ENCODE measurements around the gene PFDN4.
"Not testable (repeated sequence)": the region's sequence is repeated elsewhere in the genome, so short reads cannot be mapped to it uniquely, and the experiment has no call there.

PFDN4 gene

DNA sequence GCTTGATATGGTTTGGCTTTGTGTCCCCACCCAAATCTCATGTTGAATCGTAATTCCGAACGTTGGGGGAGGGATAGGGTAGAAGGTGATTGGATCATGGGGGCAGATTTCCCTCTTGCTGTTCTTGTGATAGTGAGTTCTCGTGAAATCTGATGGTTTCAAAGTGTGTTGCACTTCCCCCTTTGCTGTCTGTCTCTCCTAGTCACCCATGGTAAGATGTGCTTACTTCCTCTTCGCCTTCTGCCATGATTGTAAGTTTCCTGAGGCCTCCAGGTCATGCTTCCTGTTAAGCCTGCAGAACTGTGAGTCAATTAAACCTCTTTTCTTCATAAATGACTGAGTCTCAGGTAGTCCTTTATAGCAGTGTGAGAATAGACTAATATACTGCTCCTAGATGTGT is 19.9 kb downstream of the PFDN4 start:
- DNase-seq, result no peak

DNA sequence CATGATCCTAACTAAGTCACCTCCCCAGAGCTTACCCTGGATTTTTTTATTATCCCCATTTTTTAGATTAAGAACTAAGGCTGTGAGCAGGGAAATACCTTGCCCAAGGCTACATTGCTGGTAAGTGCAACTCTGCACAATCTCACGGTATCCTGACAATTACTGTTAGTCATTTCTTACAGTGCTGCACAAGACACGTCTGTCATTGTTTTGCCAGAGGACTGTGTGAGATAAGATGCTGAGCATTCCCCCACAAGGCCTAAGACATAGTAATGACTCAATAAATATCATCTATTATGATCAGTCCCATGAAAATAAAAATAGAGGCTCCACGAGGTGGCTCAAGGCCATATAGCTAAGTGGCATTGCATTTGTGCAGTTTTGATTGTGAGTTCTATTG is 21.0 kb downstream of the PFDN4 start:
- DNase-seq, result no peak

DNA sequence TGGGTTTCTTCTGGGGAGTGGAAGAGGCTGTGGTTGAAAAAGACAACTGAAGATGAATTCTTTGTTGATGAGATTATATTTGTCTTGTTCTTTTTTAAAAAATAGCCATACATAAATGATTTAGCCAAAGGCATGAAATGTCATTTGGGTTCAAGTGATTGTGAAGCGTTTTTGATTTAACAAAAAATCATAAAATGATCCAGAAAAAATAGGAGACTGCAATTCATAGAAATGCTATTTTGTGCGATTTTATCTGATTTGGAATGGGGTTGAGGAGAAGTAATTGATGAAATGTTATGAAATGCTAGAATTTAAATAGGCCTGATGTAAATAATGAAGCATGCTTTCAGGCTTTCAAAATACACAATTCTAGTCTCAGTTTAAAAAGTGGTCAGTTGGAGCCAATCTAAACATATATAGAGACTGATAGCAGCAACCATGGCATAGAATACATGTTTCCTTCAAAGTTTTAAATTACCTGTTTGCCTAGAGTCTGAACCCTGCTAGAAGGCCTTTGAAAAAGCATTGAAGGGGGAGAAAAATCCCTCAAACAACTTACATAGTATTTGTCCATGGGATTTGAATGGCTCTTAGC is 21.8 kb downstream of the PFDN4 start:
- DNase-seq, result no peak

DNA sequence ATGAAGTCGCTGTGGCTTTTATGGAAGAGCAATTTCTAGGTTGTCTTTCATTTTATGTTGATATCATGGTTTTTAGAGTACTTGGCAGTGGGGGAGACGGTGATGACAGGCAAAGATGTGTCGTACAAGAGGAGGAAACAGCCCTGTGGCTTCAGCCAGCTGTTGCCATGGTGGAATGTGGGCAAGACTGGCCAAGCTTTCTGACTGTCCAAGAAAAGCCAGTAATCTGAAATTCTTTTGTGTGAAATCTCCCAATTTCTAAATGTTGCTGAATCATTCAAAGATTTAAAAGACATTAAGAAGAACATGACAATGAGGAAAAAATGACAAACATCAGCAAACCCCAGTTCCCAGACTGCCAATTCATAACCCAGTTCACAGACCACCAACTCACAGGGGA is 23.1 kb downstream of the PFDN4 start:
- no peak for DNase-seq

GRCh38 chr20:54234991-54235390 is 27.1 kb downstream of the PFDN4 start:
- no peak for DNase-seq

DNA sequence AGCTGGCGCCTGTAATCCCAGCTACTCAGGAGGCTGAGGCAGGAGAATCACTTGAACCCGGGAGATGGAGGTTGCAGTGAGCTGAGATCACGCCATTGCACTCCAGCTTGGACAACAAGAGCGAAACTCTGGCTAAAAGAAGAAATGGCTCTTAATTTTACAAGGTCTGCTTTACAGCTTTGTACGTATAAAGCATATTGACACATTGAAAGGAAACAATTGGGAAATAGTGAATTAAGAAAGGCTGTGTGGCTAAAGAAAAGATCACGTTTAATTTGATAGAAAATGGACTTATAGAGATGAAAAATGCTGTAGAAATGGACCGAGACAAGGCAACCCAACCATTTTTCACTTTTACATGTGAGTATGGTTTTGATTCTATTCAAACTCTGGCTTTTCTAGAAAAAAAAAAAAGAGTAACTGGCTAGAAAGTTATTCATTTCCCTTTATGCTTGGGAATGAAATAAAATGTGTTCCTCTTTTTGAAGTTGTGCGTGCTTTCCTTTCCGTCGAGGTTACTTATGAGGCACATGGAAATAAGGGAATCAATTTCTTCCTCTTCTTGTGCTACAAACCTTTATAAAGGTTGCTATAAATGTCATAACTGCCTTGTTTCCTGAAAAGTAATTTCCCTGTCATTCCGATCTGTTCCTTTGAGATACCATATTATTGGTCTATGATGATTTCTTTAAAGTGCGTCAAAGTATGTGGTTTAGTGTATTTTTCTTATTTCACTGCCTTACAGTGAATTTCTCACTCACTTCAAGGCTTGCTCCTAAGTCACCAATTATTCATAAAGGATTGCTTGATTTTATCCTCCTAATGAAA is 29.4 kb downstream of the PFDN4 start:
- no peak for DNase-seq

DNA sequence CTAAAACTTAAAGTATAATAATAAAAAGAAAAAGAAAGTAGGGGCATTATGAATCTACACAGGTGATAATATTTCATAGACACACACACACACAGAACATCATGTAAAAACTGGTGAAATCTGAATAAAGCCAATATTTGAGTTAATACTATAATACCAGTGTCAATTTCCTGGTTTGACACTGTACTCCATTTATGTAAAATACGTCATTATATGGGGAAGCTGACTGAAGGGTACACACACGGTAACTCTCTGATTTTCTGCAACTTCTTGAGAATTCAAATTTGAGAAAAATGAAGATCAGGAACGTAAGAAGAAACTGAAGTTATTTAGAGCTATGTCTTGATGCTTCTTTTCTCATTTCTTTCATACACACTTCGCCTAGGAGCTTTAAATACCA is 36.2 kb downstream of the PFDN4 start:
- no peak for DNase-seq

GRCh38 chr20:54248705-54249104 is 40.8 kb downstream of the PFDN4 start:
- not testable (repeated sequence) for DNase-seq

DNA sequence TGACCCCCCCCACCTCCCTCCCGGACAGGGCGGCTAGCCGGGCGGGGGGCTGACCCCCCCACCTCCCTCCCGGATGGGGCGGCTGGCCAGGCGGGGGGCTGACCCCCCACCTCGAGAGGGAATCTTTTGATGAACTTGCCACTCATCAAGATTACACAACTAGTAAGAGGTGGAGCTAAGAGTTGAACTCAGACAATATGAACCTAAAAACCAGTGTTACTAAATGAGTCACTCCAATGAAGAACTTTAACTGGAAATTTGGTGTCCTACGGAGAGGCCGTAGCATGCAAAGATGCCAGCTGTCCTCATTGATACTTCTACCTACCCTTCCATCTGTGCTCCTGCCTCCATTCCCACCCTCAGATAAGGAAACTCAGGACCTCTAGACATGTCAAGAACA is 42.8 kb downstream of the PFDN4 start:
- no peak for DNase-seq

DNA sequence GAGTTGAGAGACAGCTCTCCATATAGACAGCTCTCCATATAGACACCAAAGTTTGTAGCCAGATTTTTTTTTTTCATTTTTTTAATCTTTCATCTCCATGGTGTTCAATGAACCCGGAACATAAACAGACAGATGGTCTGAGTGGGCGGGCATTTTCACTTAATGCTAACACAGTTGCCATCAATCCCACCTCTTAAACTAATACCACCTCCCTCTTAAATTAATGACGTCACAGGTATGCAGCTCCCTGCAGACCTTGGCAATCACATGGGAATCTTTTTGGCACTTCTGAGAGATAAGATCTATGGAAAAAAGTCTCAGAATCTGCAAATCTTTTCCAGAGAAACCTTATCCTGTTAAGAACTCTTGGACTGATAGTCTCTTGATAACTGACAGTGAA is 43.2 kb downstream of the PFDN4 start:
- DNase-seq, result no peak

DNA sequence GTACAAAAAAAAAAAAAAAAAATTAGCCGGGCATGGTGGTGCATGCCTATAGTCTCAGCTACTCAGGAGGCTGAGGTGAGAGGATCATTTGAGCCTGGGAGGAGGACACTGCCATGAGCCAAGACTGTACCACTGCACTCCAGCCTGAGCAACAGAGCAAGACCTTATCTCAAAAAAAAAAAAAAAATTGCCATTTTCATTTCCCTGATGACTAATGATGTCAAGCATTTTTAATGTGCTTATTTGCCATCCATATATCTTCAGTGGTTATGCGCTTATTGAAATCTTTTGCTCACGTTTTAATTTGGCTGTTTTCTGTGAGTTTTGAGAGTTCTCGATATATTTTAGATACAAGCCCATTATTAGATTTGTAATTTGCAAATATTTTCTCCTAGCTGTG is 46.7 kb downstream of the PFDN4 start:
- DNase-seq, result no peak

DNA sequence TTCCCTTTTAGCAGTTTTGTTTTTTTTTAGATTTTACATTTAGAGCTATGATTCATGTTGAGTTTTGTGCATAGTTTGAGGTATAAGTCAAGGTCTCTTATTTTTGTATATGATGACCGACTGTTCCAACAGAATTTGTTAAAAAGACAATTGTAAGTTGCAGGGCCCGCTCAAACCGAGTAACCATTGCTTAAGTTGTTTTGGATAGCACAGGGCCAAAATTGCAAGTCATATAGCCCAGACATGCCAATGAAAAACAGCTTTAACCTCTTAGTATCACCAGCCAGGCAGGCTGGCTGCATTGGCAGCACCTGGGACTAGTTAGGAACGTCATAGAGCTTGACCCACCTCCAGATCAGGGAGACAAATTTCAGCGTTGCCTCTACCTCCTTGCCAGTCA is 47.3 kb downstream of the PFDN4 start:
- no peak for DNase-seq

DNA sequence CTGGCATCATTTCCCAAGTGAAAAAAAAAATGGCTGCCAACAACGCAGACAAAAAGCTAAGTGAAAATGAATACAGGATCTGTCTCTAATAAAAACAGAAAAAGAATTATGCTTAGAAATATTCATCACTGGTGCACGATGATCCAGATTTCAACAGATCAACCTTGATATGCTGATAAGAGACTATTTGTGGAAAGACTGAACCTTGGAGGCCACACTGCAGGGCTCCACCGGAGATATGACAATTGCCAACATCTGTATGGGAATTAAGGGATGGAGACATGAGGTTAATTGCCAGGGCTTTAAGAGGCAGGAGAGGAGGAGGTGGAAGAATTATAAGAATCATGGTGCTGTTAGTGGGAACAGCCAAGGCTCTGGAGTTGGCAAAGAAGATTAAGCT is 48.3 kb downstream of the PFDN4 start:
- DNase-seq, result no peak

- peak; percentile 22 for DNase-seq
Observed at GRCh38 chr20:54257071-54257816, 49.4 kb downstream of the PFDN4 start.

- no peak for DNase-seq
Observed at GRCh38 chr20:54260116-54260515, 52.2 kb downstream of the PFDN4 start.

DNA sequence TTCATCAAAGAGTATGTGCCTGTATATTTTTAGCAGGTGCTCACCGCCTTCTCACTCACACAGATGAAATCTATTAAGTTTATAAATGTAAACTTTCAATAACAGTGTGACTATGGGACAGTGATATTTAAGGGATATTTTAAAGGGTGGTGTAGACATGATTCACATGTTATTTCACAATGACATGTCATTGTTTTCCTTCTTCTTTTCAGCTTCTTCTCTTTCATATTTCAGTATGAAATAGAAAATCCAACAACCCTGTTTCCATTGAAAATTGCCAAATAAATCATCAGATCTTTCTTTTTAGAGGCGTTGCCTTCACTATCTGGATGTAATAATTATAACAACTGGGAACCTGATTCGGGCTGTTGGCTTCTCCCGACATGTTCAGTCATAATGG is 54.8 kb downstream of the PFDN4 start:
- DNase-seq, result no peak

GRCh38 chr20:54263116-54263690 is 55.3 kb downstream of the PFDN4 start:
- no peak for DNase-seq

GRCh38 chr20:54265791-54266190 is 57.9 kb downstream of the PFDN4 start:
- not testable (repeated sequence) for DNase-seq

- DNase-seq, result no peak
Observed at GRCh38 chr20:54266844-54267243, 59.0 kb downstream of the PFDN4 start.

DNA sequence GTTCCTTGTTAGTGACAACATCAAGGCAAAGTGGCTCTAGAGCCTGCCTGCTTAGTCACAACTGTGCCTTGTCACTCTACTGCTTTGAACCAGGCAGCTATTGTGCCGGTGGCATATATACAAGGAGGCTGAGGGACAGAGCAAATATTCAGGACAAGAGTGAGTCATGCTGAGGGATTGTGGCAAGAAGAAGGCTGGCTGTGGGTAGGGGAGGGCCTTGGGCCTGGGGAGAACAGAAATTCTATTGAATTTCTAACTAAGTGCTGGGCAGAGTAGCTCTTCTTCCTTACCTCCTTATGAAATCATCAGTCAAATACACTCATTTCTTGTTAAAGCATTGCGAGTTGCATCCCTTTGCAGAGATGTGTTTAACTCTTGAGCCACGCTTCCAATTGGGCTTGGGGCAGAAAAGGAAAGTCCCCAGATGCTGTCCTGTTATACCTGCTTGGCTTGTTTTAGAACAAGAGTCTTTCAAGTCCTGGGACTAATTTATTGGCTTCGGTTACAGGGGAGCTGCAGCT is 59.7 kb downstream of the PFDN4 start:
- DNase-seq, result no peak

DNA sequence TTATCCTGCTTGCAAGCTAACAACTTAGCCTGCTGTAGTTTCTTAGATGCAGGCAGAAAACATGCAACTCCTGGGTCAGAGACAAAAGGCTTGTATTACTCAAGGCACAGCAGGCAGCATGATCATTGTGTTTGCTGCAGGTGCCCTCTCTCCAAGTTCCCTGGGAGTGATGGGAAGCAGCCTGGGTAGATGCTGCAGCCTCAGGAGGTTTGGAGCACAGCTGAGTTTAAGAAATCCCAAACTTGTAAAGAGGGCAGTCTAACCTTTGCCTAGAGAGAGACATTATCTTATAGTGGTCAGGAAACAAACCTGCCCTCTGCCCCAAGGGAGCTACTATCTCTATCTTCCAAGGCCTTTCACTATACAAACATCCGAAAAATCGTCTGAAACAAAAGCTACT is 61.1 kb downstream of the PFDN4 start:
- DNase-seq, result no peak

Measured in GOT3 (cell line).